UCSD-AML1 (cell line): ENCODE measurements around the gene NEK1.

Experiments used
- DNase-seq: peaks from one replicate; lab custom pipeline; 2025; ENCODE audit not compliant: unreplicated experiment; lab: John Stamatoyannopoulos, UW

The NEK1 gene, protein sequence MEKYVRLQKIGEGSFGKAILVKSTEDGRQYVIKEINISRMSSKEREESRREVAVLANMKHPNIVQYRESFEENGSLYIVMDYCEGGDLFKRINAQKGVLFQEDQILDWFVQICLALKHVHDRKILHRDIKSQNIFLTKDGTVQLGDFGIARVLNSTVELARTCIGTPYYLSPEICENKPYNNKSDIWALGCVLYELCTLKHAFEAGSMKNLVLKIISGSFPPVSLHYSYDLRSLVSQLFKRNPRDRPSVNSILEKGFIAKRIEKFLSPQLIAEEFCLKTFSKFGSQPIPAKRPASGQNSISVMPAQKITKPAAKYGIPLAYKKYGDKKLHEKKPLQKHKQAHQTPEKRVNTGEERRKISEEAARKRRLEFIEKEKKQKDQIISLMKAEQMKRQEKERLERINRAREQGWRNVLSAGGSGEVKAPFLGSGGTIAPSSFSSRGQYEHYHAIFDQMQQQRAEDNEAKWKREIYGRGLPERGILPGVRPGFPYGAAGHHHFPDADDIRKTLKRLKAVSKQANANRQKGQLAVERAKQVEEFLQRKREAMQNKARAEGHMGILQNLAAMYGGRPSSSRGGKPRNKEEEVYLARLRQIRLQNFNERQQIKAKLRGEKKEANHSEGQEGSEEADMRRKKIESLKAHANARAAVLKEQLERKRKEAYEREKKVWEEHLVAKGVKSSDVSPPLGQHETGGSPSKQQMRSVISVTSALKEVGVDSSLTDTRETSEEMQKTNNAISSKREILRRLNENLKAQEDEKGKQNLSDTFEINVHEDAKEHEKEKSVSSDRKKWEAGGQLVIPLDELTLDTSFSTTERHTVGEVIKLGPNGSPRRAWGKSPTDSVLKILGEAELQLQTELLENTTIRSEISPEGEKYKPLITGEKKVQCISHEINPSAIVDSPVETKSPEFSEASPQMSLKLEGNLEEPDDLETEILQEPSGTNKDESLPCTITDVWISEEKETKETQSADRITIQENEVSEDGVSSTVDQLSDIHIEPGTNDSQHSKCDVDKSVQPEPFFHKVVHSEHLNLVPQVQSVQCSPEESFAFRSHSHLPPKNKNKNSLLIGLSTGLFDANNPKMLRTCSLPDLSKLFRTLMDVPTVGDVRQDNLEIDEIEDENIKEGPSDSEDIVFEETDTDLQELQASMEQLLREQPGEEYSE (N-terminal part only)

DNA sequence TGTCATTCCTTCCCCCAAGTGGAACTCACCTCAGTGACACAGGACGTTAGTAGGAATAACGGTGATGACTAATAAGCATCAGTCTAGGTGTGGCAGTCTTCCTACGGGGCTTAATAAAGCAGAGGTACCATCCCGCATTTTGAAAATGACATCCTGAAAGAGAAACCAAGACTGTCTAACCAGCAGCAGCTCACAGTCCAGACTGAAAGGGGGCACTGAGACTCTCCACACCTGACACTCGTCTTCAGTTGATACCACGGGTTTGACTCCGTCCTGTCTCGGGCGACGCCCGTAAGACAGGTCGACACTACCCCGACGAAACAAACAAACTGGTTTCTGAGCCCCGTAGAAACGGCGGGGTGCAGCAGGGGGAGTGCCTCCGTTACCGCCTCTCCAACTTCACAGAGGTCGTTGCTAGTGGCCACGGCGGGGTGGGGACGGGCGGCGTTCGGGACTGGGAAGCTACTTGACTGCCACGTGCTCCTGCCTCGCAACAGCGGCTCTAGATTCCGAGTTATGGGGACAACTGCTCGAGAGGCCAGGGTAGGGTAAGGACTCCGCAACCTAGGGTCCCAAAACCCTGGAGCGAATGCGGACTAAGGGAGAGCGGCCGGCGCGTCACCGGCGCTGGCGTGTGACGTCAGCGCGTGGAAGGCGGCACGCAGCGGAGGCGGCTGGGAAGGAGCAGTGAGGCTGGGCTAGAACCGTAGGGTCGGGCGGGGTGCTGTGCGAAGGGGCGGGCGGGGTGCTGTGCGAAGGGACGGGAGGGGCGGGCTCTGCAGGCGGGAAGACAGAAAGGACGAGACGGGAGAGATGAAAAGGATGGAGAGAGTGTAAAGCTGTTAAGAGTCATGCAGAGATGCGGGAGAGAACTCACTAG lies at the start of gene NEK1:
Gene NEK1 (minus strand): TSS at position 593 of the 880 bp plus-strand sequence. CDS start 9,953 bp downstream, outside the sequence.
- peak; percentile 90 for DNase-seq

DNA sequence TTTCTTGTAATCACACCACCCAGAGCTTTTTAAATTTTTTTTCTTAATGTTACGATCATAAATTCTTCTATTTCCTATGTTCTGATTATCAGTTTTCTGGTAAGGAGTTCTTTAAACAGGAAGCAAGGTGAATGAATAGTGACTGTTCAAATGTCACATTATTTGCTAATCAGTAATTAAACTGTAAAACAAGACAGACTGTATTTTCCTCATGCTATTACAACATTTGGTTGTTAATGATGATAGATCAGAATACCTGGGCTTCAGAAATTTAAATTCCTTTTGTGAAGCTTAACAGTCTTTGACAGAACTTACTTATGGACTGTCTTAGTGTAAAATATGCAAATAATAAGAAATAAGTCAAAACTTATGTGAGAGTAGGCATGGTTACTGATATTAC lies 49.4 kb upstream of the NEK1 start:
- no peak for DNase-seq

DNA sequence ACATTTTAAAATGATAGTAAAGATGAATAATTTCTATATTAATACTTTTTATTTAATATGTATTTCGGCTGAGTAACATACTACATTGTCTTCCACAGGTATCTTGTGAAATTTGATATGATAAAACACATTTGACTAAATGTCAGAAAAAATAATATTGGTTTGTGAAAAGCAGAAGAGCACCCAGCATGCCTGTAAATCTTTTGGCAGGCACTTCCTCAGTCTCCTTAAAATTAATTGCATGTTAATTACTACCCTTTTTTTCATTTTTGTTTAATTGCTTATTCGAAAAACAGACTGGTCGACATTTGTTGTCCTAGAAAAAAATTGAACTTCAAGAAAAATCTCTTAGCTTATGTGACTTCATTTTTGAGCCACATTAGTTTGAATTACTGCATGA lies 48.5 kb upstream of the NEK1 start:
- no peak for DNase-seq

DNA sequence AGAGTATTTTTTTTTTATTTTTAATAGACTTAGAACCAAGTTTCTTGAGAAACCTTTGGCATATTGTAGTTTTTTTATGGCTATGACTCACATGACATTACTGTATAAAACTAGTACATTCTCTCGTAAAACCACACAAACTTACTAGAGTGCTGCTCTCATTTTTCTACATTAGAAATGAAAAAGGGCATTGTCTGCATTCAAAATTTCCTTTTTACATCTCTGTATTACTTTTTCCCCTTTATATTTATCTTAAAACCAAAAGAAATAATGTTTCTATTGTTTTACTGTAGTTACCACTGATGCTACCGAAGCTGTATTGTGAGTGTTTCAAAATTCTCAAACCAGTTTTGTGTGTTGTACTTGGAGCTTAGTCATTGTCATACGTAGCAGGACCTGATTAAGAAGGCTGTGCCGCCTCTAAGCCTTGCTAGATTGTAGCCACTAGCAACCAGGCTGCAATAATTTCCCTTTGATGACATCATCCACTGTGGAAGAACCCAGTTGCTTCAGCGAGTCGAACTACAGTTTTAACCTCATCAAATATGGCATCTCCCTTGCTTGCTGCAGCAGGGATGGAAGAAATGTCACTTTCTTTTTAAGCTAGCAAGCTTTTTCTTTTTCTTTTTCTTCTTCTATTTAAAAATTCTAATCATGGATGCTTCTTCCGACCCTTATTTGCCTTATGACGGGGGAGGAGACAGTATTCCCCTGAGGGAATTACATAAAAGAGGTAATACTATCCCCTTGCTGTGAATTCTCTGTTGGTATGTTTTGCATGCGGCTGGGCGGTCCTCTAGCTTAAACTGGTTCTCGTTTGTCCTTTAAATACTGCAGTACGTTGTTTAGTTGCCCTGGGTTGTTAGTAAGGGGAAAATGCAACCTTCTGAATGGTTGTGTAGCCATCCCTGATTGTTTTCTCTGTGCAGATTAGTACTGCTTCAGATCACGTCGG lies 47.6 kb upstream of the NEK1 start:
- peak; percentile 36 for DNase-seq

DNA sequence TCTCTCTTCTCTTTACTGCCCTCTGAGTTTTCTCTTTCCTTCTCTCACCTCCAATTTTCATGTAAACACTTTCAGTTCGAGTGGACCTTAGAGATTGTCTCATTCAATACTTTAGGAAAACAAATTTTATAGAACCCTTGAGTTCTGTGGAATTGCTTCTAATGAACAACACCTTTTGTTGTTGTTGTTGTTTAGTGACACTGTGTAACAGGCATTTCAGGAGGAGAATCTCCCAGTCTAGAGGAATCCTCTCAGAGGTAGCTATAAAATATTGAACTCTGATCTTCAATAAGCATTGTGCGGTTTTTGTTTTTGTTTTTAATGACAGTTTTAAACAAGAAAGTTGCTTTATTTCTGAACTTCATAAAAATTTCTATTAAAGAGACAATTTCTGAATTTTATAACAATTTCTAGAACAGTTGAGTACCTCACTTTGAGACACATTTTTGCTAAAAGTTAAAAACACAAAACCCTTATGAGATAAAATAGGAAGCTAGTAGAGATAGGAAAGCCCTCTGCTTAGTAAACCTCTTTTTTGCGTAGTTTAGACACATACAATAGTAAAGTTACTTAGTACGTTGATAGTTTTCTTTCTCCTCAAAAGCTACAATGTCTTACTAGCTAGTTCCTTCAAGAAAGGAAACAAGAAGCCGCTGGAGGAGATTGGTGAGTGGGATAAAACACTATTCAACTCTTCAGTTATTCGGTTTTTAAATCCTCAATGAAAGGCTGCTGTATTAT lies 46.8 kb upstream of the NEK1 start:
- DNase-seq: no peak

DNA sequence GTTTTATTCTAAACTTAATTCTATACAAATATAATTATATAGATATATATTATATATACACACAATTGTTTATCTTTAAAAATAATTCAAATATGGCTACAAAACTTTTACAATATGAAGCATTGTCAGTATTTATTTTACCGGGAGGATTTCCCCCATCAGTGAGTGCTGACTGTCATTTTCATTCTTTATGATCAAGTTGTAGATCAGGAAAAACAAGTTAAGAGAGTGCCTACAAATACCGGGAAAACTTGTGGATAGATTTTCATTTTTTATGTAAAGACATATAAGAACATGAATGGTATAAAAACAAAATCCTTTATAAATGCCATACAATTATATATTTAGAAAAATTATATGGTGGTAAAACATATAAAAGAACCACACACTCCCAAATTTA lies 45.8 kb upstream of the NEK1 start:
- DNase-seq: no peak

DNA sequence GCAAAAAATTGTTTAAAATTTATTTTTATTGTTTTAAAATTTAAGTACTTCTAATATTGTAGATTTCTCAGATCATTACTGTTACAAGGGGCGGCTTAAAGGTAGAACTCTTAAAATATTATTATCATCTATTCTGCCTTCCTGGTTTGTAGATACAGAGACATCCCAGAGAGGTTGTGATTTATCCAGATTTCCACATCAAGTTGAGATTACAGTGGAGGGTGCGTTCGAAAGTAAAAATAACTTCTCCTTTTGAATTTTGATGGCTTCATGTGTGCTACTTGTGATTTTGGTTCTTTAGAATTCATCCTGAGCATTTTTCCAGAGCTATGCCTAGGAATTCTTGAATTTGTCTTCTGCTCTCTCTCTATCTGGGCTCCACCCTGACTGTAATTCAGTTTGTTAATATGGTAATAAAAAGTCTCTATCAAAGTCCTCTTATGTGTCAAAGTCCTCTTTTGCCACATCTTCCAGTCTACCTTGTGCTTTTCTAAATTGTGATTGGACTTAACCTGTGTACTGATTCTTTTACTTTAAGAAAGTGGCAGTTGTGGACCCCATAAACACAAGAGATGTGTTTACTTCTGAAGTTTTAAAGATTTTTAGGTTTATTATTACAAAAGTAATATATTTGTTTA lies 45.2 kb upstream of the NEK1 start:
- no peak for DNase-seq

DNA sequence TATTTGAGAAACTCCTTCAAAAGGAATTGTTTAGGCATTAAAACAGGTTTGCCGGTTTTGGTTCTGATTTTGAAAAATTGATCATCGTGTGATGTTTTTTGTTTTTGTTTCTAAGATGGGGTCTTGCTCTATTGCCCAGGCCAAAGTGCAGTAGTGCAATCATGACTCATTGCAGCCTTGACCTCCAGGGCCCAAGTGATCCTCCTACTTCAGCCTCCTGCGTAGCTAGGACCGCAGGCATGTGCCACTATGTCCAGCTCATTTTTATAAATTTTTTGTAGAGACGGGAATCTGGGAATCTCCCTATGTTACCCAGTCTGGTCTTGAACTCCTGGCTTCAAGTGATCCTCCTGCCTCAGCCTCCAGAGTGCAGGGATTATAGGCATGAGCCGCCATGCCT lies 43.0 kb upstream of the NEK1 start:
- no peak for DNase-seq

DNA sequence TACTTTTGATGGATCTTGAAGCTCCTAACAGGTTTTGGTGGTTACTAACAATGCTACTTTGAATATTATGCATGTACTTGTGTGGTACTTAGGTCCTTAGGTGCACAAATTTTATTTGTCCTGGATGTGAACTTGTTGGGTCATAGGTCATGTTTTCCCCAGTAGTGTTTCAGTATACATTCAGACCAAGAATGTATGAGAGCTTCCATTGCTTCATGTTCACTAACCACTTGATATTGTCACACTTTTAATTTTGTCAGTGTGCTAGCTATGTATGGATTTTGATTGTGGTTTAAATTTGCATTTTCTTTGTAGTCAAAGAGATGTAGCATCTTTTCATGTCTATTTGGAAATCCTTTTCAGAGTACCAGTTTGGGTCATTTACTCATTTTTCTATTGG lies 40.2 kb upstream of the NEK1 start:
- DNase-seq: no peak

DNA sequence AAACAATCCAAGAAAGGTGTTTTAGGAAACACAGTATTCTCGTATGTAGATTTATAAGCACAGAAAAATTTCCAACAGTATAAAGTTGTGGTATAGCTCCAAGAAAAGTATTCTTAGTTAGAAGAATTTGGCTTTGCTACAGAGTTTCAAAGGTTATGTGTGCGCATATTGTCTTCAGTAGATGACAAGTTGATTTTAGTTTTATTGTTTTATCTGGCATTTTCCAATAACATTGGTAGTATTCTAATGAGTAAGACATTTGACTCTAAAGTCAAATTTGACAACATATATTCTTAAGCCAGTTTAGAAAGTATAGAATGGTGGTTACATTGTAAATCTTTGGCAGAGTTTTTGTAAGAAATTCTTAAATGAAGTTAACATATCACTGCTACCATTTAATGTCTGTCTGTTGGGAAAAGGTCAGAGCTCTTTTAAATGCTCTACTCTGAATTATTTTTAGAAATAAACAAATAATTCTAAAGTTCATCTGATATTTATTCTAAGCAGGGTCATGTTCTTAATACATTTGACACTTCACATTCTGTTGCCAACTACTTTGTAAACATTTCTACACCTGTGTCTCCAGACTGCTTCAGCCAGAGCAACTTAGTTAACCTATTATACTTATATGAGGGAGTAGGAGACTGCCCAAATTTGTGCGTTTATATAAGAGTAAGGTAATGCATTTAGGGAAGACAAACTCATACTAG lies 38.0 kb upstream of the NEK1 start:
- no peak for DNase-seq

DNA sequence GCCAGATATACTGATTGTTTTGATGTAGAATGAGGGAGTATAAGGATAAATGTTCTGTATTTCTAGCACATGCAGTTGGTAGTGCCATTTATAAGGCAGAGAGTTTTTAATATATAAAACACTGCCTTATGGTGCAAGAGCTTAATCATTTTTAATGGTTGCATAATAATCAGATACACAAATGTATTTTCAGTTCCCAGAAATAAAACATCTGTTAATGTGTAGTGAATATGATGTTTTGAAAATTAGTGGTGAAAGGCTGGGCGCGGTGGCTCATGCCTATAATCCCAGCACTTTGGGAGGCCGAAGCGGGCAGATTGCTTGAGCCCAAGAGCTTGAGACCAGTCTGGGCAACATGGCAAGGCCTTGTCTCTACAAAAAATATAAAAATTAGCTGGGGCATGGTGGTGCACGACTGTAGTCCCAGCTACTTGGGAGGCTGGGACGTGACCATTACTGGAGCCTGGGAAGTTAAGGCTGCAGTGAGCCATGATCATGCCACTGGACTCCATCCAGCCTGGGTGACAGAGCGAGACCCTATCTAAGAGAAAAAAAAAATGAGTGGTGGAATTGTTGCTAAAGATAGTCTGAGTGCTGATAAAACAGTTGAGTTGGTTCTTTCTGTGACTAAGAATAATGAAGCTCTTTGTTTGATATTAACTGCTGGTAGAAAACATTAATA lies 37.3 kb upstream of the NEK1 start:
- DNase-seq: no peak

DNA sequence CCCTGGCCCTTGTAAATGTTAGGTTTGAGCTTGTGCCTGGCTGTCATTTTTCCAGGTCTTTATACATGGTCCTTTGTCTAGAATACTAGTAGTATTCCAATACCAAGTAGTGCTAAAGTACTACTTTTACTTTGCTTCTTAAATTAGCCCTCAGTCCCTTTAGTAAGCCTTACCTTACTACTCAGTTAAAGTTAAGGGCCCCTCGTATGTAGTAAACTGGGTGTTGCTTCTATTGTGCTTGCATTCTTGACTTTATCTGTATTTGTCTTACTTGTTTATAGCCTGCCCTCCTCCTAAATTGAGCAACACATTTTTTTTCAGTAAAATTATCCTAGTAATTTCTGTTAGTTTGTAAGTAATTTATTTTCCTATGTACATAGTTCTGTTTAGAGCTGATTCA lies 33.2 kb upstream of the NEK1 start:
- DNase-seq: no peak

DNA sequence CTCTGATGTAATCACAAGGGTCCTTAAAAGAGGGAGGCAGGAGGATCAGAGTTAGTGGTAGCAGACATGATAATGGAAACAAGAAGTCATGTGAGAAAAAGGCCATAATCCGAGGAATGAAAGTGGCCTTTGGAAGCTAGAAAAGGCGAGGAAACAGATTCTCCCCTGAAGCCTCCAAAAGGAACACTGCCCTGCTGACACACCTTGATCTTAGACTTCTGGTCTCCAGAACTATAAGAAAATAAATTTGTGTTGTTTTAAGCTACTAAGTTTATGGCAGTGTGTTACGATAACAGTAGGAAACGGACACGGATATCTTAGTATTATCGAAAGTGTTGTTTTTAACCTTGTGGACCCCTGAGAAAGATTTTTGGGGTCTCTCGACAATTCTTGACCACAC lies 32.4 kb upstream of the NEK1 start:
- no peak for DNase-seq

DNA sequence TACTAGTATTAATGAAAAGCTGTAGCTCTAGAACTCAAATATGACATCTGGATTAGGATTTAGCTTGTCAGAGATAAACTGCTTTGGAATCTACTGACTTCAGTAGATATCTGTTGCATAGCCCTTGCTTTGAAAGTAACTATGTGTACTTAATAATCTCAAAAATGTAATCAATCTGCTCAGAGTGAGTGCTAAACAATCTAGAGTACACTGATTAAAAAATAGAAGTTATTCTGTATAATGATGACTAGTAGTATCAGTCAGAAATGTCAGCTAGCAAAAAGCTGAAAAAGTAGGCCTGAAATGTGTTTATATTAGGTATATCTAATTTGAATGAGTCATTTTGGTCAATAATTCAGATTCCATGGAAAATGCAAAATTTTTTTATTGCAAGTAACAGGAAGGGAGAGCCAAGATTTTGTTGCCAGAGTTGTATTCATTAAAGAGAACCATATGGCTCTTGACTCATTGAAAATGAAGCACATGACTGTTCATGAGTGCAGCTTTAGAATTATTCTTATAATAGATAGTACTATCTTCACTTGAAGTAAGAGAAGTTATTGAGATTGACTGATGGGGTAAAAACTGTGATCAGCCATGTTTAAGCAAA lies 28.0 kb upstream of the NEK1 start:
- DNase-seq: no peak

DNA sequence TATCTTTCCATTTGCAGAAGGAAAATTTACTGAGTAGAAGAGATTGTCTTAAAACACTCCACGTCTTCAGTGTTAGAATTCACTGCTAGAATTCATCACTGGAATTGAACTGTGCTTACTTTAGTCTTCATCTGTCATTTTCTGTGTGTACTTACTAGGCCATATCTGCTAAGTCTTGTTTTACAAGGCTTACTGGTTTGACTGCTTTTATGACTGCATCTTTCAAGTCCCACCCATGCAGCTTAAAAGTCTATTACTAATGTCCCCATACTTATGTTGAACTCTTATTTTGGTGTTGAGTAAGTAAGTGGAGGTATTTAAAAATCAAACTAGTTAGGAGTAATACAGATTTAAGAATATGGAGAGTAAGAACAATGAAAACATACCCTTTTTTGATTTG lies 22.6 kb upstream of the NEK1 start:
- no peak for DNase-seq

DNA sequence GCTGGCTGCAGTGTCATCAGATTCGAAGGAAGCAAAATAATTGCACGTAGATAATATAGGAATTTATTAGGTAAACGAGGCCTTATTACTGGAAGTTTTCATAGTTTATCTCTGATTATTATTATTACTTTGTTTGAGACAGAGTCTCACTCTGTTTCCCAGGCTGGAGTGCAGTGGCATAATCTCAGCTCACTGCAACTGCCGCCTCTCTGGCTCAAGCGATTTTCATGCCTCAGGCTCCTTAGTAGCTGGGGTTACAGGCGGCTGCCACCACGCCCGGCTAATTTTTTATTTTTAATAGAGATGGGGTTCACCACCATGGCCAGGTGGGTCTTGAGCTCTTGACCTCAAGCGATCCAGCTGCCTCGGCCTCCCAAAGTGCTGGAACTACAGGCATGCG lies 20.5 kb upstream of the NEK1 start:
- DNase-seq: no peak

DNA sequence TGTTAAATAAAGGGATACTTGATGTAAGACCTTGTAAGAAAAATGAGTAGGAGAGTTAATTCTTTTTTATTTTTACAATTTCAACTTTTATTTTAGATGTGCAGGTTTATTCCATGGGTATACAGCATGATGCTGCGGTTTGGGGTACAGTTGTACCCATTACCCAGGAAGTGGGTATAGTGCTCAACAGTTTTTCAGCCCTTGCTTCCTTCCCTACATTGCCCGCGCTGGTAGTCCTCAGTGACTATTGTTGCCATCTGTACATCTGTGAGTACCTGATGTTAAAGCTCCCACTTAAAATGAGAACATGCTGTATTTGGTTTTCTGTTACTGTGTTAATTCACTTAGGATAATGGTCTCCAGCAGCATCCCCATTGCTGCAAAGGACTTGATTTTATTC lies 17.7 kb upstream of the NEK1 start:
- DNase-seq: no peak
